HFFc6 (cell line): ENCODE measurements around the gene PCBP4. TPM values are rescaled to one million over a fixed set of nuclear protein-coding genes. Genes with fewer than 3 reads are reported as not detected.
"Not testable (repeated sequence)": the region's sequence is repeated elsewhere in the genome, so short reads cannot be mapped to it uniquely, and the experiment has no call there.

Experiments
- DNase-seq: peaks from one replicate; pipeline ENCODE4 v3.0.0-alpha.2; 2018
- H3K27ac Mint-ChIP-seq: 2 replicates; pipeline ENCODE4 v1.8.0; 2020; ENCODE audit warnings: mild to moderate bottlenecking, mixed read lengths
- H3K27me3 Mint-ChIP-seq: 2 replicates; pipeline ENCODE4 v1.8.0; 2021; ENCODE audit warnings: mild to moderate bottlenecking, moderate library complexity, mixed read lengths; ENCODE audit not compliant: insufficient read depth
- H3K36me3 Mint-ChIP-seq: 2 replicates; pipeline ENCODE4 v1.8.0; 2021; ENCODE audit warnings: low read depth, mixed read lengths
- H3K4me1 Mint-ChIP-seq: 2 replicates; pipeline ENCODE4 v1.8.0; 2020; ENCODE audit warnings: low read depth, mixed read lengths
- H3K4me3 Mint-ChIP-seq: 2 replicates; pipeline ENCODE4 v1.8.0; 2020; ENCODE audit warnings: mild to moderate bottlenecking, moderate library complexity, mixed read lengths
- H3K9me3 Mint-ChIP-seq: 2 replicates; pipeline ENCODE4 v1.8.0; 2020; ENCODE audit warnings: mild to moderate bottlenecking, mixed read lengths
- CTCF ChIP-seq: fragments of 200-600 bp; sonication (generic); IDR thresholded peaks from 2 replicates; pipeline ENCODE4 v1.5.0; 2021; ENCODE audit warnings: antibody characterized with exemption, mild to moderate bottlenecking
- total RNA-seq, 6 experiments: library from RNA; stranded (reverse); fragmentation: NEBNext Ultra II Directional; extraction: Animal tissue kit (Norgen Biotek cat#: 25700); gene quantifications; 2 replicates in 1 of 6; 3 replicates in 5 of 6; pipeline ENCODE4 v1.2.3, GENCODE V29; 2021

The PCBP4 gene
- total RNA-seq, 6 experiments from 2014 or later: 98.6 to 128 (median 110) TPM

- no peak for DNase-seq
- Mint-ChIP-seq H3K4me3 (no peak overlapping the region), H3K9me3 (no peaks in the 10 kb centered on the region), H3K27me3 (peaks cover 2% of the 10 kb centered on the region), H3K4me1 (peaks cover 33% of the 10 kb centered on the region), H3K27ac (peak overlapping the region; percentile 50; the same call in 1 of the 2 replicates), H3K36me3 (peaks cover 32% of the 10 kb centered on the region)
- no peak for TF ChIP-seq CTCF
Measured at GRCh38 chr3:51992017-51992682, 24.9 kb upstream of the PCBP4 start.

- DNase-seq, H3K27me3 Mint-ChIP-seq, H3K4me3 Mint-ChIP-seq, H3K27ac Mint-ChIP-seq, H3K9me3 Mint-ChIP-seq: not testable (repeated sequence)
- H3K36me3 Mint-ChIP-seq: peaks cover 30% of the 10 kb centered on the region
- peaks cover 33% of the 10 kb centered on the region for H3K4me1 Mint-ChIP-seq
Measured at GRCh38 chr3:51990501-51990971, 23.3 kb upstream of the PCBP4 start.

GRCh38 chr3:51988286-51989146 is 21.3 kb upstream of the PCBP4 start:
- H3K36me3 Mint-ChIP-seq: peaks cover 12% of the 10 kb centered on the region

GRCh38 chr3:51987568-51987967 is 20.3 kb upstream of the PCBP4 start:
- Mint-ChIP-seq H3K4me3 (no peak overlapping the region), H3K9me3 (no peaks in the 10 kb centered on the region), H3K27ac (no peak overlapping the region), H3K36me3 (peaks cover 11% of the 10 kb centered on the region), H3K27me3 (peaks cover 2% of the 10 kb centered on the region), H3K4me1 (peaks cover 39% of the 10 kb centered on the region)
- TF ChIP-seq CTCF: no peak
- no peak for DNase-seq

More at GRCh38 chr3:51988286-51989146, 21.3 kb upstream of the PCBP4 start:
- no peak for TF ChIP-seq CTCF
- no peak for DNase-seq
- Mint-ChIP-seq H3K4me3 (no peak overlapping the region), H3K9me3 (no peaks in the 10 kb centered on the region), H3K4me1 (peaks cover 37% of the 10 kb centered on the region), H3K27ac (peak overlapping the region; percentile 40), H3K27me3 (peaks cover 1% of the 10 kb centered on the region)

GRCh38 chr3:51986010-51986947 is 19.0 kb upstream of the PCBP4 start:
- peaks cover 3% of the 10 kb centered on the region for H3K36me3 Mint-ChIP-seq
- no peak overlapping the region for H3K27ac Mint-ChIP-seq
- no peak for TF ChIP-seq CTCF
- peaks cover 2% of the 10 kb centered on the region for H3K27me3 Mint-ChIP-seq
- H3K4me1 Mint-ChIP-seq: peaks cover 41% of the 10 kb centered on the region
- no peaks in the 10 kb centered on the region for H3K9me3 Mint-ChIP-seq
- no peak for DNase-seq
- H3K4me3 Mint-ChIP-seq: no peak overlapping the region
